Uterus (tissue), 4 donors: ENCODE results near the gene KCNN3. TPM values are rescaled to one million over a fixed set of nuclear protein-coding genes. Genes with fewer than 3 reads are reported as not detected.

ENCODE experiments used
- DNase-seq, 2 donors: peaks; one replicate each; pipeline ENCODE4 v3.0.0-alpha.2; 2019 to 2020
- H3K27ac ChIP-seq, 2 donors: fragments of 200-600 bp; sonication (generic); 1 replicate in 1 of 2; 2 replicates in 1 of 2; pipeline ENCODE4 v1.5.1; 2016 to 2018
- H3K27me3 ChIP-seq, 2 donors: fragments of 200-600 bp; sonication (generic); one replicate each; pipeline ENCODE4 v1.5.1; 2018 to 2019; ENCODE audit warnings: control low read depth in 1 of 2
- H3K36me3 ChIP-seq, 2 donors: fragments of 200-600 bp; sonication (generic); one replicate each; pipeline ENCODE4 v1.5.1; 2019; ENCODE audit warnings: control low read depth in 1 of 2
- H3K4me1 ChIP-seq, 2 donors: fragments of 200-600 bp; sonication (generic); one replicate each; pipeline ENCODE4 v1.5.1; 2018 to 2019; ENCODE audit warnings: control low read depth in 1 of 2
- H3K4me3 ChIP-seq, 2 donors: fragments of 200-600 bp; sonication (generic); 1 replicate in 1 of 2; 2 replicates in 1 of 2; pipeline ENCODE4 v1.5.1; 2018 to 2019; ENCODE audit warnings: mild to moderate bottlenecking in 1 of 2
- H3K9me3 ChIP-seq, 2 donors: fragments of 200-600 bp; sonication (generic); one replicate each; pipeline ENCODE4 v1.5.1; 2019; ENCODE audit warnings: control low read depth in 1 of 2
- POLR2A ChIP-seq, 2 donors: fragments of 450-650 bp; IDR thresholded peaks; one replicate each; pipeline ENCODE4 v1.6.1; 2016; ENCODE audit warnings: antibody characterized with exemption in 2 of 2, mild to moderate bottlenecking in 1 of 2, moderate library complexity in 1 of 2
- intact Hi-C: fragments of 100-400 bp; cut with DNase I; formaldehyde crosslinking; loops from one replicate; pipeline ENCODE4 v1.15.1; 2023; ENCODE audit warnings: low total_unique reads
- total RNA-seq, 4 donors: library from RNA; depleted of rRNA in 3 of 4; stranded (reverse); fragments of >200 nt in 3 of 4; gene quantifications; one replicate each; pipeline versions ENCODE4 v1.1.0 to v1.2.4, GENCODE V29; 2014 to 2023
- TF ChIP-seq, protein P1 (sequence below), 4 experiments: fragments of 200-600 bp in 2 of 4; fragments of 450-650 bp in 2 of 4; sonication (generic) in 2 of 4; IDR thresholded peaks; one replicate each; pipeline ENCODE4 v1.5.1; 2016 to 2019; ENCODE audit warnings: antibody characterized with exemption in 4 of 4, mild to moderate bottlenecking in 2 of 4, moderate library complexity in 1 of 4
- donor health status: DM: yes; HTN: yes; CAD: no.

The KCNN3 gene
- total RNA-seq, 4 donors from 2014 or later, result 7.1 to 35.5 (median 12.1) TPM

DNA sequence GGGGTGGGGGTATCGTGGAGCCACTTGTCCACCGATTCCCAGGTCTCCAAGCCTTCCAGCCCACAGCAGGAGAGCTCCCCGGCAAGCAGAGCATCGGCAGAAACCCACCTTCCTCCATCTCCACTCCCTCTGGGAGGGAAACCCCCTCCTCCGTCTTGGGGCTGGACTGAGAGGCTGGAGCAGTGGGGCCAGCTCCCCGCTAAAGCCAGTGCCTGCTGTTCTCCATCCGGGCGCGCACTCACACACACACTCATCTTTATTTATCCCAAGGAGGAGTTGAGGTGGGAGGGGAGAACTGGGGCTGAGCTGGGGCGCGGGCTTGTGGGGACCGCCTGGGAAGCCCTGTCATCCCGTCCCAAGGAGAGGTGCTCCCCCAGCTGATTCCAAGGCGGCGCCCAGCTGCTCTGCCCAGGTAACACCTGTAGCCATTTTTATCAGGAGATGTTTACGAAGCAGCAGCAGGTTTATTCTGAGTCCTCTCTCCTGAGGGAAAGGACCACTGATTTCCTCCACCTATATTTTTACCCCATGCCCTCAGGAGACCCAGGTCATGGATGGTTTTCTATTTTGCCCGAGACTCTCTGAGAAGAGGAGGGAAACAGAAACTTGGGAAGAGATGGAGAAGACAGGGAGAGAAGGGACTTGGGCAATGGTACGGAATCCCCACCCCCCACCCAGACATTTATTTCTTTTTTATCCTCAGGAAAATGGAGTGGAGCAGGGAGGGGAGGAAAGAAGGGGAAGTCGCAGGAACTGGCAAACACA is 2.1 kb downstream of the KCNN3 start:
- intact Hi-C loops, result no loop called here
- Histone ChIP-seq H3K9me3 (no peaks in the 10 kb centered on the region), H3K27me3 (no peaks in the 10 kb centered on the region), H3K27ac (peak overlapping the region; percentile 40 to 56), H3K36me3 (no peaks in the 10 kb centered on the region), H3K4me3 (peak overlapping the region; percentile 54 to 66), H3K4me1 (peaks cover 0 to 10% of the 10 kb centered on the region in 2 donors)
- TF ChIP-seq, protein P1, sequence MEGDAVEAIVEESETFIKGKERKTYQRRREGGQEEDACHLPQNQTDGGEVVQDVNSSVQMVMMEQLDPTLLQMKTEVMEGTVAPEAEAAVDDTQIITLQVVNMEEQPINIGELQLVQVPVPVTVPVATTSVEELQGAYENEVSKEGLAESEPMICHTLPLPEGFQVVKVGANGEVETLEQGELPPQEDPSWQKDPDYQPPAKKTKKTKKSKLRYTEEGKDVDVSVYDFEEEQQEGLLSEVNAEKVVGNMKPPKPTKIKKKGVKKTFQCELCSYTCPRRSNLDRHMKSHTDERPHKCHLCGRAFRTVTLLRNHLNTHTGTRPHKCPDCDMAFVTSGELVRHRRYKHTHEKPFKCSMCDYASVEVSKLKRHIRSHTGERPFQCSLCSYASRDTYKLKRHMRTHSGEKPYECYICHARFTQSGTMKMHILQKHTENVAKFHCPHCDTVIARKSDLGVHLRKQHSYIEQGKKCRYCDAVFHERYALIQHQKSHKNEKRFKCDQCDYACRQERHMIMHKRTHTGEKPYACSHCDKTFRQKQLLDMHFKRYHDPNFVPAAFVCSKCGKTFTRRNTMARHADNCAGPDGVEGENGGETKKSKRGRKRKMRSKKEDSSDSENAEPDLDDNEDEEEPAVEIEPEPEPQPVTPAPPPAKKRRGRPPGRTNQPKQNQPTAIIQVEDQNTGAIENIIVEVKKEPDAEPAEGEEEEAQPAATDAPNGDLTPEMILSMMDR (IDR thresholded peaks at IDR 0.05), result no peak
- TF ChIP-seq POLR2A (IDR thresholded peaks at IDR 0.05), result no peak
- DNase-seq, result no peak

DNA sequence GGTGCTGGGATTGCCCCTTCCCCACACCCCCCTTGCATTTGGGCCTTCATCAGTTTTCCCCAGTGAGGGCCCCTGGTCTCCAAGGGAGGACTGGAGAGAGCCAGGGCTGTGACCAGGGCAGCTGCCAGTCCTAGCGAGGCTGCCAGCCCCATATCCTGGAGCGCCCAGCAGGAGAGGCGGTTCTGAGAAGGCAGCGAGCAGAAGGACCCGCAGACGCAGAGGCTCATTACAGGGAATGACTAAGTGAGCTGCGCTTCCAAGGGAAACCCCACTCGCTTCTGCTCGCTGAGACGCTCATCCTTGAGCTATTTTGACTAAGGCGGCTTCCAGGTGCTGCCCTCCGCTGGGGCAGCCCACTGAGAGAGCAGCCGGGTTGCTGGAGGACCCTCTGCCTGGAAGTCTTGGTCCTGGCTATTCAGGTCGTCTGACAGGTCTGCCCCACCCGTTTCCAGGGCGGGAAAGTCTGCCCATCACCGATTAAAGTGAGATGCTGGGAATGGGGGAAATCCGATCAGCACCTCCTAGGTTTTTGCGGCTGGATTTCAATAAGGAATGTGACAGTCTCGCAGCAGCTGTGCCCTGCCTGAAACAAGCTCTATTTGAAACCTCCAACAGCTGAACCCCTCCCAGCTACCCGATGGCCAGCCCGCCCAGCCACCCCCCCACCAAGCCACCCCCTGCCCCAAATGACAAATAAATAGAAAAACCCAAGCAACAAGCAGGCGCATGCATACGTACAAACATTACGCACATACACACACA is 2.8 kb downstream of the KCNN3 start:
- no peaks in the 10 kb centered on the region for H3K27me3 ChIP-seq
- peak overlapping the region; percentile 40 to 56 for H3K27ac ChIP-seq
- no peaks in the 10 kb centered on the region for H3K9me3 ChIP-seq
- peak; percentile 57 to 70 for DNase-seq
- H3K4me3 ChIP-seq, result peak overlapping the region; percentile 54 to 66
- peaks cover 0 to 10% of the 10 kb centered on the region in 2 donors for H3K4me1 ChIP-seq
- no peaks in the 10 kb centered on the region for H3K36me3 ChIP-seq
- TF ChIP-seq, protein P1 (IDR thresholded peaks at IDR 0.05), result peak in 3 of 4 experiments; percentile 8 to 22 (median 16)
- TF ChIP-seq POLR2A (IDR thresholded peaks at IDR 0.05), result peak in 1 of 2 donors; percentile 36
- intact Hi-C loops, result no loop called here

DNA sequence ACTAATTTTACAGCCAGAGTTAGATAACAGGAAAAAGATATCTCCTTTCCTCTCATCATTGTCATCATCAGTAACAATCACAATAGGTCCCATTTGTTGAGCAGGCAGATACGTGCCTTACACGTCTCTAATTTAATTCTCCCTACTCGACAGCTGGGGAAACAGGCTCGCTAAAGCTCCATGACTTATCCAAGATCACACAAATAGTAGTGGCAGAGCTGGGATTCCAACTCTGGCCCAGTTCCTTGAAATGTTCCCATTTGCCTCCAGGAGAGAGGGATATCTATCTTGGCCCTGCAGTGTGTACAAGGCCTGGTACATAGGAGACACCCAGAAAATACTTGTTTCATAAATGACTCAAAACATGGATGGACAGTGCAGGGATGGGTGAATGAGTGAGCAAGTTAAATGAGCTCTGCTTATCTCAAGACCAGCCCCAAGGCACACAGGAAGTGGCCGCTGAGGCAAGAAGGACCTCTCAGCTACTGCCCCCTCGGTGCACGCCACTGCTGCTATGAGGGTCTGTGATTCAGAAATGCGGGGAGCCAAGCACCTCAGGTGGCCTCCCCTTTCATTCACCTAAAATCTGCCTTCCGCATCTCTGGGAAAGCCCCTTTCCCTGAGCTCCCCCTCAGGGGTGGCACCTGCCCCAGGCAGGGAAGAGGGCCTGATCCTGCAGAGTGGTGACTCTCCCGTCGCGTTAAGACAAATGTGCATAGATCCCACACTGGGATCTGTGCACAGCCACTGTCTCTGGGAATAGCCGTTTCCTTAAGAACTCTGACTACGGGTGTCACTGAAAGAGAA is 3.6 kb downstream of the KCNN3 start:
- peak overlapping the region in 1 of 2 donors; percentile 66 for H3K4me3 ChIP-seq
- intact Hi-C loops, result no loop called here

DNA sequence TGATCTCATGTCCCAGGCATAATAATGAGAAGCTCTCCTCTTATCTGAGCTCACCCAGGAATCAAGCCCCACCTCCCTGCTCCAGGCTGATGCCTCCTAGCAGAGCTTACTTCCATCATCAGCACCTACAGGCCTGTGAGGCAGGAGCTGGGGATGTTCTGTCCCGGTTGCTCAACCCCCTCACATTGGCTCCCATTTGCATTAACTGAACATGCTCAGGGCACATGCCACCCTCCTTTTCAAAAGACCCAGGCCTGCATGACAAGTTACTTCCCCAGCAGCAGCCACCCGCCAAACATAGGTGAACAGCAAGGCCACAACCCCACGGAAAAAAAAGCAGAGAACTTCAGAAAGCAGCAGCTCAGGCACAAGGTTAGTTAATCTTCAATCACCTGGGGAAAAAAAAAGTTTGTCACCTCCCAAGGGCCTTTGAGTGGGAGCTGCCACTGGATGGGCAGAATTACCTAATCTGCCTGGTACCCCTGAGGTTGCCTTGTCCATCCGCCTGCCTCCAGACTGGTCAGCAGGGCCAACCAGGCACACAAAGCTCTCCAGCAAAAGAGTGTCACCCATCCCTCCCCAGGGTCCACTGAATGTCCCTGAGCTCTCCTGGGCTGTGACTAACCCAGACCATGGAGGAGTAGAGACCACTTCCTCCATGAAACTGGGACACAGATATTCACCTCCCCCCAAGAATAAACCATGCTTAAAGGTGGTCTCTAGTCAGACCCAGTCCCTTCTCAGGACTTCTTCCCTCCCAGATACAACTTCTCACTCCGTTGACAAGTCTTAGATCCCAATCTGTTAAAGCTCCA is 4.4 kb downstream of the KCNN3 start:
- no peaks in the 10 kb centered on the region for H3K9me3 ChIP-seq
- intact Hi-C loops, result no loop called here
- no peak overlapping the region for H3K27ac ChIP-seq
- H3K4me1 ChIP-seq, result peaks cover 0 to 10% of the 10 kb centered on the region in 2 donors
- TF ChIP-seq POLR2A (IDR thresholded peaks at IDR 0.05), result no peak
- TF ChIP-seq, protein P1 (IDR thresholded peaks at IDR 0.05), result no peak
- no peaks in the 10 kb centered on the region for H3K36me3 ChIP-seq
- H3K4me3 ChIP-seq, result no peak overlapping the region
- no peaks in the 10 kb centered on the region for H3K27me3 ChIP-seq
- DNase-seq, result no peak

More for the DNA sequence above, 3.6 kb downstream of the KCNN3 start:
- H3K27me3 ChIP-seq, result no peaks in the 10 kb centered on the region
- DNase-seq, result no peak
- TF ChIP-seq, protein P1 (IDR thresholded peaks at IDR 0.05), result no peak
- TF ChIP-seq POLR2A (IDR thresholded peaks at IDR 0.05), result no peak
- H3K36me3 ChIP-seq, result no peaks in the 10 kb centered on the region
- peaks cover 0 to 10% of the 10 kb centered on the region in 2 donors for H3K4me1 ChIP-seq
- no peaks in the 10 kb centered on the region for H3K9me3 ChIP-seq
- H3K27ac ChIP-seq, result peak overlapping the region; percentile 40 to 56
